HL-60/S4 treated with phorbol 12-myristate 13-acetate at 8.2 ng/mL for 4 days and 3 days (cell line): Measurements from ENCODE around the gene SWT1.

Experiments
- in situ Hi-C: fragments of 300-500 bp; cut with MboI; formaldehyde crosslinking; loops from 2 replicates; pipeline ENCODE4 v1.15.0; 2022; ENCODE audit warnings: low sequenced_read_pairs

Gene SWT1, protein sequence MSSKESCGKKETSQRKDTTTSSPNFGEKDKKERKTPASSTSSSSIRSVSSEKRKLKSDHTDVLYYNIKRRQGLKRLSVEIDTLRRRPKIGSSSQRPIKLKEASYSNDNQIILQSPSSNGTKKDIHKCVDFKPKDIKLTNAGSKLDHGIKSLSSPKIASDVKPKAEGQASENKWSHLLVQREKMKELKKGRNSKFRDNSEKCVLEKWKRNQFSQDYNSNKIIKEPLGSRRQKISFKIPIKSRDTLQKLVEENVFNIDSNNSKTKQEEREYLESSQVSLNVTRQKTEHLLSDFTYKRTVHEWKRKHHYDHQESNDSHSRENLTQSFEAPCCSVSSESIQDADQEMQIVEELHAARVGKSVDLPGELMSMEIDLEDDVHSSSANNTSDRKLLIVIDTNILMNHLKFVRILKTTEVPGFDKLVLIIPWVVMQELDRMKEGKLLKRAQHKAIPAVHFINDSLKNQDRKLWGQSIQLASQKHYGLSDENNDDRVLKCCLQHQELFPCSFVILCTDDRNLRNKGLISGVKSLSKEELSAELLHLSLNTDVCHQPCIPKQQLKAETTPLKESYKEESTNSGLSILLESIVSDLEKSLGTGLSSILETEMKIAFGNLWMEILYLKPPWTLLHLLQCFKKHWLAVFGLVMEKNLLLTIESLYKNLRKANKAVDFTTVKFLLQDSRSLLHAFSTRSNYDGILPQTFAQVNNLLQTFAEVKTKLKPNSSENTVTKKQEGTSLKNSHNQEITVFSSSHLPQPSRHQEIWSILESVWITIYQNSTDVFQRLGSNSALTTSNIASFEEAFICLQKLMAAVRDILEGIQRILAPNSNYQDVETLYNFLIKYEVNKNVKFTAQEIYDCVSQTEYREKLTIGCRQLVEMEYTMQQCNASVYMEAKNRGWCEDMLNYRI

DNA sequence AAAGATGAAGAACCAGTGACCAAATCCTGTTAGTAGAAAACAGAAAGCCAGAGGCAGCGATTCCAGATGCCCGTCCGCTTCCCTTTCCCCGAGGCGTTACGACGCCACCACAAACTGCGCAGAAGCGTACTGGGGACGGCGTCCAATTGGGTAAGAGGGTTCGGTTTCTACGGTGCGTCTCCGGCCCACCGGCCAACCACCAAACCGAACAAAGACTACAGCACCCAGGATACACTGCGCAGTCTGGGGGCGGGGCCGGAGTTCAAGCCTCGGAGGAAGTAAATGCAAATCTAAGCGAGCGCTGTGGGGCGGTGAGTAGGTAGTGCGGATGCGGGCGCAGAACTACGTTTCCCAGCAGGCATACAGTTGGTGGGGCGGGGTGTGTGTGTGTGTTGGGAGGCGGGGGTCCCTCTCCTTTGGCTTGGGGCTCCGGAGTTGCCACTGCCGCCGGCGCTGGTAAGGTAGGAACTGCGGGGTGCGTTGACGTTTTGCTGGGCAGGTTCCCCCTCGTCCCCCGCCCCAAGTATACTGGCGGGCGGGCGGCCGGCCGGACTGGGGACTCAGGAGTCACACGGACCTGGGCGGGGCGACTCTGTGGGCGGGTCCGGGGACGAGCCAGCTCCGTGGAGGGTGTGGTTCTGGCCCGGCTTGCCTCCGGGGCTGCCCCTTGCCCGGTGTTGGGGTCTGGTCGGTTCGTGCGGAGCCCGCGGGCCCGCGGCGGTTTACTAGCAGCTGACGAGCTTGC lies at the start of gene SWT1, which contains the start of gene TRMT1L:
Gene SWT1, plus strand, starts transcription at position 314 of the 745 bp plus-strand sequence. CDS start 3,675 bp downstream, outside the sequence.
Gene TRMT1L, minus strand, starts transcription at position 100 of the 745 bp plus-strand sequence. CDS start 241 bp downstream, outside the sequence.
- in situ Hi-C loops, result loop anchor here (25.0 kb wide), 2 partner anchors 170 to 345 kb away; no protein-coding TSS in a partner anchor

DNA sequence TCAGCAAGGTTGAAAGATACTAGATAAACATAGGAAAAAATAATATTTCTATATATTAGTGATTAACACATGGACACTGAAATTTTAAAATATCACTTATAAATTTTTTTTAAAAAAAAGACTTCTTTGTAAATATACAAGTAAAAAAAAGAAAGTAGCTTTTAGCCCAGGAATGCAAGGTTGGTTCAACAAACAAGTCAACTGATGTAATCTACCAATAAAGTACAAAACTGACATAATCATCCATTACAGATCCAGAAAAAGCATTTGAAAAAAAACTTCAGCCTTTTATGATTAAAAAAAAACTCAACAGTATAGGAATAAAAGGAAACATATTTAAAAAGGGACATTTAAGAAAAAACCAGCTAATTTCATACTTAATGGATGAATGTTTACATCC lies 48.6 kb upstream of the SWT1 start:
- in situ Hi-C loops, result no loop called here

DNA sequence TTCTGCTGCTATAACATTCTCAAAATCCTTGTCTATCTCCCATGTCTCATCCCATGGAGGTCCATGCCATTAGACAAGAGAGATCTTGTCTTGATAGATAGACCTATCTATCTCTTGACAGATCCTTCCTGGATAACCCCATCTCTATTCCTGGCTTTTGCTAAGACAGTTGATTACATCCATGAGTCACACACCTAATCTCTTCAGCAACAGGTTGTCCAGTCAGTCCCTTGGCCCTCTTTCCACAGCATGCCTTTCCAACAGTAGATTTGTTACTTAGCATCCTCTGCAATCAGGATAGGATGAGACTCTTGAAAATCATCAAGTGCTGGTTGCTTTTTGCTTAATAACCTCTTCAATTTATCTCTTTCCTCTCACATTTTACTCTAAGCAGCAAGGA lies 46.8 kb upstream of the SWT1 start:
- in situ Hi-C loops, result no loop called here

DNA sequence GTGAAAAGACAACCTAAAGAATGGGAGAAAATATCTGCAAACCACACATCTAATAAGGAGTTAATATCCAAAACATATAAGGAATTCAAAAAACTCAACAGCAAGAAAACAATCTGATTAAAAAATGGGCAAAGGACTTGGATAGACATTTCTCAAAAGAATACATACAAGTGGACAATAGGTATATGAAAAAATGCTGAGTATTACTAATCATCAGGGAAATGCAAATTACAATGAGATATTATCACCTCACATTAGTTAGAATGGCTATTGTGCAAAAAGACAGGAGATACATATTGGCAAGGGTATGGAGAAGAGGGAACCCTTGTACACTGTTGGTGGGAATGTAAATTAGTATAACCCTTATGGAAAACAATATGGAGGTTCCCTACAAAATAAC lies 45.1 kb upstream of the SWT1 start:
- in situ Hi-C loops, result no loop called here

DNA sequence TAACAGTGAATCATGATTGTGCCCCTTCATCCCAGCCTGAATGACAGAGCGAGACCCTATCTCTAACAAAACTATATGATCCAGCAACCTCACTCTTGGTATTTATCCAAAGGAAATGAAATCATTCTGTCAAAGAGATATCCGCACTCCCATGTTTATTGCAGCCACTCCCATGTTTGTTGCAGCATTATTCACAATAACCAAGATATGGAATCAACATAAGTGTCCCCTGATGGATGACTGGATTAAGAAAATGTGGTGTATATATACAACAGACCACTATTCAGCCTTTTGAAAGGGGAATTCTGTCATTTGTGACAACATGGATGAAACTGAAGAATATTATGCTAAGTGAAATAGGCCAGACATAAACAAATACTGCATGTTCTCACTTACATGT lies 44.6 kb upstream of the SWT1 start:
- in situ Hi-C loops, result no loop called here

DNA sequence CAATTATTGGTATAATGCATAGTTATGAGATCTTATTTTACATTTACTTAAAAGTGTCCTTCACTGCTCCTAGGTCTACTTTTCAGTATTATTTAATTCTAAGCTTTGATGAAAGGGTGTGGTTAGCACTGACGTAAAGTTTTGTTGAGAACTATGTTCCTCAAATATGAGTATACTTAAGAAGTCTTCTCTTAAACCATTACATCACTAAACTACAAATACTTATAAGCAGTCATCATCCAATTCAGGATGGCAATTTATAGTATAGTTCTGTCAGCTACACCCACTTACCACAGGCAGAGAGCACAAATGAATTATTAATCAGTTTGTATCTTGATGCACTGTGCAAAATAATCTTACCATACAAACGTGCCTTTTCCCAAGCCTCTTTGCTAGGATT lies 27.3 kb upstream of the SWT1 start:
- in situ Hi-C loops, result no loop called here

DNA sequence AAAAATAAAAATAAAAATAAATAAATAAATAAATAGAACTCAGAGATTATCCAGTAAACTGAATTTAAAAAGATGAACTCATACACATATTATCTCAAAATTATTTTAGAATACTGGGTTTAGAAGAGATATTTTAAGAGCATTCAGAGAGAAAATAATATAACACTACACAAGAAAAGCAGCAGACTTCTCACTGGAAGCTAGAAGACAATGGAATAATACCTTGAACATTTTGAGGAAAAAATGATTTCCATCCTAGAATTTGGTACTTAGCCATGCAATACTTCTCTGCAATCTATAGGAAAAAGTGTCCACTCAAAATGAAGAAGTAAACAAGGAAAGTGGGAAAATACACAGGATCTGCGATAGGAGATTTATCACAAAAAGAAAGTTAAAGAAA lies 24.4 kb upstream of the SWT1 start:
- in situ Hi-C loops, result no loop called here

DNA sequence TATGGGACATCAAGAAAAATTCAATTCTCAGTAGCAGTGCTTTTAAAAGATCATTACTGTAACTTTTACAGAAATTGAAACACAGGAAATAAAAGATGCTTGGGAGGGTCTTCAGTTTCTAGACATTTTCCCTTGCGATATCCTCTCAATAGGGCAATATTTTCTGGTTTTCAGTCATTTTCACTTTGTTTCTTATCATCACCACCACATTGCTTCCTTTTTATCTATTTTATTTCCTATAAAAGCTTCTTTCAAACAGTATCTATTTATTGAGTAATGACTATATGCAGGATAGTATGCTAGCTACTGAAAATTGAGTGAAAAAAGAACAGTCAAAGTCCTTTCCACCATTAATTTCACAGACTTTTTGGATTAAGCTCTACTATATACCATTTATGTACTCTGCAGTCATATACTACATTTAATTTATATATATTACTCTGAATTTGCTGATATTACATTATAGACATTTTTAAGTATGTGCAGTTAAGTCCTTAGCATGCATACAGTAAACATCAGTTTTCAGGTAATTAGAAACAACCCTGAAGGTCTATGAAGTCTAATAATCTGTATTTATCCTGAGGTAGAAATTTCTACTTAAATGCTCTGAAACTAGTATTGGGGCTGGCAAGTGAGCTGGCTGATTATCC lies 18.9 kb upstream of the SWT1 start:
- in situ Hi-C loops, result no loop called here

DNA sequence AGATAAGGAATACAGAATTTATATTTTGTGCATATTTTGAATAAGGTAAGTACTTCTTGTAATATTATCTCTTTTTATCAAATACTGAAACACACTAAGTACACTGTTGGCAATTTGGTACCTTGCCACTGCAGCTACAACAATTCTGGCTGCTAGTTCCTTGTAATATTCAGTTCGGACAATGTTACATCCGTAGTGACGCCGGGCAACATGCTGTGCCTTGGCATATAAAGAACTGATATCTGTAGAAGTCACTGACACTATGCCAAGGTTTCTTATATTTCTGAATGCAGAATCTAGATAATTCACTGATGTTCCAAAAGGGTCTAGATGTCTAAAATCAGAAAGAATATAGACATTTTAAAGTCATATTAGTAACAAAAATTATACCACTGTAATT lies 17.7 kb upstream of the SWT1 start:
- in situ Hi-C loops, result no loop called here

DNA sequence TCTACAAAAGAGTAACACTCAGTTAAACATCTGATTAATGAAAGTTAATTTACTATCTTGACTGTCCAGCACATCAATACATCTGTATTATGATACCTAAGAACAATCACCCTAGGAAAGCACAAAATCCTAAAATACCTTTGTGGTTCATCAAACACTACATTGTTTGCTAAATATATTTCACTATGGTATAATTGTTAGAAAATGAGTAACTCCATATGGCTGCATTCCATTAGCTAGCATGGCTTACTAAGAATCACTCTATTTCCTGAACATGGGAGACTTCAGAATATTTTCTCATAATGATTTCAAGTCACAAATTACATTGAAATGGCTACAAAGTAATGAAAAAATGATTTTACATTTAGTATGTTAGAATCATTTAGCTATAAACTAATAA lies 12.7 kb upstream of the SWT1 start:
- in situ Hi-C loops, result no loop called here

DNA sequence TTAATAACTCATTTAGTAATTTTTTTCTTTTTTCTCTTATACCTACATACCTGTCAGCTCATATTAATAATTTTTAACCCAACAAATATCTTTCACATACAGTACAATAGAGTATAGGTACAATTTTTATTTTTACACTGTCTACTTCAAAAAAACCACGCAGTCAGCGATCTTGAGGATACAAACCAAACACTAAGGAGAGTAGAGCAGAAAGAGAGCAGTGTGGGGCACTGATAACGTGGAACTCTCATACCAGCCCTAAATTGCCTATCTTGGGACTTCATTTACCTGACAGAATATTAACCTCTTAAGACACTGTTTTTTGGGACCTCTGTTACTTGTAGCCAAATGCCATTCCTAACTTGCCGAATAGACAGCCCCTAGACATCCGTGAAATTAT lies 5.8 kb upstream of the SWT1 start:
- in situ Hi-C loops, result loop anchor here (25.0 kb wide), 2 partner anchors 164 to 339 kb away; no protein-coding TSS in a partner anchor

DNA sequence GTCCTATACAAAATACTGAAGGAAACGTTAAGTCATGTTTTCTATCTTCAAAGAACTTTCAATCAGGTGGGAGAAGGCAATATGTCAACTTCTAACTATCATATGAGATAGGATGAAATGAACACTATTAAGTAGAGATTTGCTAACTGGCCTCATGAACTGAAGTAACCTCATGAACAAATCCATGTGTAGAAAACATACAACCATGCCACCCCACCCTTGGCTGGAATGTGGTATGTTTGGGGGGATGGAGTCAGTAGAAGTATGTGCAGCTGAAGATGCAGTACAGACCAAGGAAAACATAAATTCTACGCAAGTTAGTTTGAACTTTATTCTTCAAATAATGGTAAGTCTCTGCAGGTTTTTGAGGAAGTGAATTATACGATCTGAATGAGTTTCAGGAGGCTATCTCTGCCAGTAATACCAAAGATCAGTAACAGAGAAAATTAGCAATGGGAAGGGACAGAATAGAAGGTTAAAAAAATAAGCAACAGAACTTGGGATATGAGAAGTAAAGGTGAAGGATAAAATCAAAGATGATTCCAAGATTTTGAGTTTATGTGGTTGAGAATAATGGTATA lies 4.7 kb upstream of the SWT1 start:
- in situ Hi-C loops, result loop anchor here (25.0 kb wide), 2 partner anchors 165 to 340 kb away; no protein-coding TSS in a partner anchor

DNA sequence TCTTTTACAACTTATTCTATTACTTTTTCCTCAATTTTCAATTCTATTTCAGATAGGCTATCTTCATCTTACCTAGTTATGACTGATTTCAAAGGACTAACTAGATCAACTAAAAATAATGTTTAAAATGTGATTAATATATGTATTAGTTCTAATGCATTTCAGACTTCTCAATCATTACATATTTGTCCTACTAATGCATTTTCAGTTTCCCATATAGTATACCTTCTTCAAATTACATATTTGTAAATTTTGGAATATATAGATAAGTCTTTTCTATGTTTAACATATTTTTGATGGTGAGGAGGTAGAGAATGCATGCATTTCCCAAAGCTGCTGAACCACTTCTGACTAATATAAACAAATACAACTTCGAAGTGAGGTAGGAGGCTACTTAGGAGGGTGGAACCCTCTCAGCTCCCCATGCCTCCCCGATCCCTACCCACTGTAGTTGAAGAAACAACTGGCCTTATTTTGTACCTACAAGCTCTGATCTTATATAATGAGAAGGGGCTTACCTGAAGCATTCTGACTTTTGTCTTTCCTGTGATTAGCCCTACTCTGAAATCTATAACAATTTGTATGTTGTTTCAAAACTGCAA lies 2.0 kb upstream of the SWT1 start:
- in situ Hi-C loops, result loop anchor here (25.0 kb wide), 2 partner anchors 168 to 343 kb away; no protein-coding TSS in a partner anchor

DNA sequence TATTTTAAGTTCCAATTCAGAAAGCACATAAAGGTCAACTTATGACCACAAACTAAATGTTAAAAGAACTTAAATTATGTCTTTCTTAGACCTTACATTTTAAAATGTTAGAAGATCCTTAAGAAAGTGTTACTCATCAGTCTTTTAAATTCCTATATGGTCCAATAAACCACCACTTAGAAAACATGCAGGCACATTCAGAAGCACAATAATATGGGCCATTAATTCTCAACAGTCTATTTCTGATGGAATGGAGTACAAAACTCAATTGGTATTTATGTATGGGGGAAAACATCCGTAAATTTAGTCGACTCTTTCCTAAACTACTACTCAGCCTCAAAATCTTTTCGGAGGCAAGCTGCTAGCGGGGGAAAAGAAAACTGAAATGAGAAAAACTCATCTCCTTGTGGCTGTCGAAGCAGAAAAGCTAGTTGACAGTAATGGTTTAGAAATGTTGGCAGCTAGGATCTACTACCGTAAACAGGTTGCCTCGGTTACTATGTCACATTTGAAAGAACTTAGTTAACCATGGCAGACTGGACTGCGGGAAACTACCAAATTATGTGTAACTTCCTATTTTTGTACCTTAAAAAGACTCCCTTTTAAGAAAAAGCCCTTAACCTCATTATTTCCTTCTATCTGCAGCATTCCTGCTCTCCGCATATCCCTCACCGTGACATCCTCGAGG lies 1.2 kb upstream of the SWT1 start:
- in situ Hi-C loops, result loop anchor here (25.0 kb wide), 2 partner anchors 168 to 343 kb away; no protein-coding TSS in a partner anchor

DNA sequence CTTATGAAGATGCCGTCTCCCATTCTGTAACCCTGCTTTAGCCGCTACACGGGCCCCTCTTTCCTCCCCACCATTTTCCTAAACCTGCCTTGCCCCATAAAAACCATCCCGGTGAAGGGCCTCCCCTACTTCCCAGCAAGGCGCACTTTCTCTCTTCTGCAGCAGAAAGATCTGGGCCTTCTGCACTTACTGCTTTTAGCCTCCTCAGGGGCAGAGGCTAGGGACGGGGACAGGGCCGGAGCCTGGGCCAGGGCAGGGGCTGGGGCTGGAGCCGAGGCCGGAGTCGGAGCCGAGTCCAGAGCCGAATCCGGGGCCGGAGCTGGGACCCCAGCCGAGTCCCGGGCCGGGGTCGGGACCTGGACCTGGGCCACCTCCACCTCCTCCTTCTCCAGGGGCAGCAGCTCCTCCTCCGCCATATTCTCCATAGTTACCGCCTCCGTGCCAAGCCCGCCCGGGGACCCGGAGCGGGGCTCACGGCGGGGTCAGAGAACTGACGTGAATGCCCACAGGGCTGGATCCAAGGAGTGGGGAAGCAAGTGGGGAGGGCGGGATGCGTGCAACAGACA lies 596 bp upstream of the SWT1 start:
- in situ Hi-C loops, result loop anchor here (25.0 kb wide), 2 partner anchors 169 to 344 kb away; no protein-coding TSS in a partner anchor

DNA sequence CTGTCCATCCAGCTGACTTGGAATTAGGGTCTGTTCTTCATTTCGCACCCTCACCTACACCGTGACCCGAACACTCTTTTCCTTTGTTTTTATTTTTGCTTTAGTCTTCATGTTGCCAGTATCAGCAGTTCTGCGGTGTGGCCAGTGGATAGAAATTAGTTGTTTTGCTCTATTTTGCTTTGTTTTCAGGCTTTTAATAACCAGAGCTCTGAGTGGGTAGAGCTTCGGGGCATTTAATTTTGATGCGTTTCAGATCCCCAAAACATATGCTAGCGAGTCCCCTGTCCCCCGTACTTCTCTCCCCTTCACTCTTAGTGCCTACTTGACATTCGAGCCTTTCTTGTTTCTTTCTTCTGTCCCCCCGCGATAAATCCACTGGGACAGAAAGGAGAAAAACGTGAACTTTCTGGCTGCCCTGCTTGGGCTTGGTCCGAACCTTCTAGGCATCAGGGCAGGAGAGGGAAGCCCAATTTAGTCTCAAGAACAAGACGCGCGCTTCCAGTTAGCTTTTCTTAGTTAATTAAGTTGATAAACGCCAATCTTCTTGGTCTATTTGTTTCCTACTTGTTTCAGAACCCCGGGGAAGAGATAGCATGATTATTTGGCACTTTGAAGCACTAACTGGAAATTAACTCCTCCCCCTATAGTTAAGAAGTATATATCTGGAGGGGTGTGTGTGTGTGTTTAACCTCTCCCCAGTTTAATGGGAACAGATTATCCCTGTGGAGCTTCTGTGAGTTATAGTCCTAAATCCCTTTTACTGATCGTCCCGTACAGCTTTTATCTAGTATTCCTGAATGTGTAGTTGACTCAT lies 839 bp downstream of the SWT1 start:
- in situ Hi-C loops, result loop anchor here (25.0 kb wide), 2 partner anchors 171 to 346 kb away; no protein-coding TSS in a partner anchor

DNA sequence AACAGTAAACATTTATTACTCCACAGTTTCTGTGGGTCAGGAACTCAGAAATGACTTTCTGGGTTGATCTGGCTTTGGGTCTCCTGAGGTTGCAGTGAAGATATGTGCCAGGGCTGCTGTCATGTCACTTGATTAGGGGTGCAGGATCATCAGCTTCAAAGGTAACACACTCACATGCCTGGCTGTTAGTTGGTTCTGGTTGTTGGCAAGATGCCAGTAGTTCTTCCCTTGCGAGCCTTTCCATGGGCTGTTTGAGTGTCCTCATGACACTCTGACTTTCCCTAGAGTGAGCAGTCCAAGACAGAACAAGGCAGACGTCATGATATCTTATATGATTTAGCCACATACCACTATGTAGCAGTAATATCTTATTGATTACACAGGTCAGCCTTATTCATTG lies 1.8 kb downstream of the SWT1 start:
- in situ Hi-C loops, result loop anchor here (25.0 kb wide), 2 partner anchors 171 to 346 kb away; no protein-coding TSS in a partner anchor
